OCI-LY7 (cell line): ENCODE data around the gene PAXX.

ENCODE experiments used
- CTCF ChIP-seq: fragments of 200-600 bp; sonication (generic); conservative IDR thresholded peaks from 2 replicates; pipeline ENCODE4 v1.5.1; 2014; ENCODE audit warnings: mild to moderate bottlenecking, antibody characterized with exemption, low read length, moderate library complexity, mixed read lengths
- EZH2phosphoT487 ChIP-seq: fragments of 200-600 bp; sonication (generic); IDR thresholded peaks from 2 replicates; pipeline ENCODE4 v1.6.1; 2018; ENCODE audit warnings: low read depth, borderline replicate concordance, mild to moderate bottlenecking, mixed run types, antibody characterized with exemption, low read length, moderate library complexity, mixed read lengths

GRCh38 chr9:137022662-137023008, 30.4 kb downstream of the PAXX start:
- TF ChIP-seq CTCF (no peak), EZH2phosphoT487 (no peak)
